NCI-H1694 (cell line): ENCODE results near the gene FAM78A.

ENCODE experiments used
- DNase-seq: peaks from one replicate; lab custom pipeline; 2025; lab: John Stamatoyannopoulos, UW

The FAM78A gene

DNA sequence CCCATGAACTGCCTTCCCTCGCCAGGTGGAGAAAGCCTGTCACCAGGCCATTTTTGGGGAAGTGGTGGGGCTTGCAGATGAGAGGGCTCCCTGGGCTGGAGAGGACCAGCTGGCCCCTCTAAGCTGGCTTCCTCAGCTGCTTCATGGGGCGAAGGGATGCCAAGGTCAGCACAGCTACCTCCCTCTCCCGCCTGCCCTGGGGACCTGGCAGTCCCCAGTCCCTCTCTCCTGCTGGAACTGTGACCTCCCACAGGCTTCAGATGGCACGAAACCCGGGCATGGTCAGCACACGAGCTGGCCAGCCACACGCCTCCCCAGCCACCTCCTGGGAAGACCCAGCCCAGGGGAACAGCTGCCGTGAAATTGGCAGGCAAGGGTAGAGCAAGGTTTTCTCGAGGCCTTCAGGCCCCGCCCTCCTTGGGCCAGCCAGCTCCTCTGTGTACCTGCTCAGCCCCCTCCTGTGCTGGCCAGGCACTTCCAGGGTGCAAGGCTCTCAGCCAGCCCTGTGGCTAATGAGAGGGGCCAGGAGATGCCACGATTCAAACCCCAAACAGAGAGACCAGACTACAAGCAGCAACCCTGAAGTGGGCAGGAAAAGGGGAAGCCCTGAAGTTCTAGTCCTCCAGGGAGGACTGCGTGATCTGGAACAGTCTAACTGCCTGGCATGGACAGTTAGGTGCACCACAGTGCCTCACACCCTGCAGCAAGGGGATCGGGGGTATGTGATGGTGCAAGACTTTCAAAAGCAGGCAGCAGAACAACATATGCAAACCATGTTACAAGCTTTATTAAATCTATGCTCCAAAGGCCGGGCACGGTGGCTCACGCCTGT lies 26.1 kb upstream of the FAM78A start:
- DNase-seq, result no peak

- DNase-seq, result no peak
These were observed 24.1 kb upstream of the FAM78A start for GRCh38 chr9:131300444-131300843.

- DNase-seq, result no peak
These were observed 23.6 kb upstream of the FAM78A start for GRCh38 chr9:131299961-131300347.

- DNase-seq, result no peak
These were observed 23.1 kb upstream of the FAM78A start for GRCh38 chr9:131299346-131299960.

DNA sequence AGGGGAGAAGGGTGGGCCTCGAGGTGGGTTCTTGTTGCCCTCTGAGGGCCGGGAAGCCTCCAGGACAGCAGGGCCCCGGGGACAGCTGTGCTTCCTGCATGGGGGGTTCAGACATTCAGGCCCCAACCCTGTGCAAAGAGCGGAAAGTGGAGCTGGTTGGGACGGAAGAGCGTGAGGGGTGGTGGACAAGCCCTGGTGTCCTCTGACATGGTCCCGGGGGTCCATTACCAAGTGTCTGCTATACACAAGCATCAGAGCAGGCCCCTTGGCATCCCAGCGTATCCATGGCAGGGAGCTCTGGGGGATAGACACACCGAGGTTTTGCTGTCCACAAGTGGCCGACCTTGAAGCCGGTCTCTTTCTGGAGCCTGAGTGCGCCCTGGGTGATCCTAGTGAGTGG lies 22.5 kb upstream of the FAM78A start:
- DNase-seq, result no peak

DNA sequence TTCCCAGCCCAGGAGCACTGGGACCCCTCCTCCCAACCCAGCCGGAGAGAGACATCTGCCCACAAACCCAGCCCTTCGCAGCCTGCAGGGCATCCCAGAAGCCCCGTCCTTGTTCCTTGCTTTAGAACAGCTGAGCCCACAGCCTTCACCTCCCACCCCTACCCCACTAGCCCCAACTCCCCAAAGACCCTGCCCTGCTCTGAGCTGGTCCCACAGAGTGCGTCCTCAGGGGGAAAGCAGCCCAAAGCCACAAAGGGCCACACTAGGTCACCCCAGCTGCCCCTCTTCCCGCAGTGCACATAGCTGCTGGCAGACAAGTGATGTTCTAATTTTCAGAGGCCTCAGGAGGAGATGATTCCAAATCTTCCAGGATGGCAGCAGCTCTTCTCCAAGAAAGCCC lies 22.0 kb upstream of the FAM78A start:
- DNase-seq, result no peak

GRCh38 chr9:131297903-131298302 lies 21.6 kb upstream of the FAM78A start:
- DNase-seq, result no peak

GRCh38 chr9:131296906-131297500 lies 20.7 kb upstream of the FAM78A start:
- no peak for DNase-seq

DNA sequence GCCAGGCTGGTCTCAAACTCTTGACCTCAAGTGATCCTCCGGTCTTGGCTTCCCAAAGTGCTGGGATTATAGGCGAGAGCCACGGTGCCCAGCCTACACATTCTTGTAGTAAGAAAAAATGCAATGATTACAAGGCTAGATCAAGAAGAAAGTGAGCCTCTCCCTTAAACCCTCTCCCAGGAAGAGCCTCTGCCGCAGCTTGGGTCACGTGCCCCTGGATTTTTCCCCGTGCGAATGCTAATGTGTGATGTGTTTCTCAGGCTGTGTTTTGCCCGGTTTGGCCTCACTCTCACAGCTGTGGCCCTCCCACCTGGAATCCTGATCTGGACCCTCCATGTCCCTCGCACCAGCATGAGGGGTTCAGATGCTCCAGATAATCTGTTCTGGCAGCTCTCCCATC lies 20.1 kb upstream of the FAM78A start:
- no peak for DNase-seq

GRCh38 chr9:131292937-131293336 lies 16.6 kb upstream of the FAM78A start:
- no peak for DNase-seq

DNA sequence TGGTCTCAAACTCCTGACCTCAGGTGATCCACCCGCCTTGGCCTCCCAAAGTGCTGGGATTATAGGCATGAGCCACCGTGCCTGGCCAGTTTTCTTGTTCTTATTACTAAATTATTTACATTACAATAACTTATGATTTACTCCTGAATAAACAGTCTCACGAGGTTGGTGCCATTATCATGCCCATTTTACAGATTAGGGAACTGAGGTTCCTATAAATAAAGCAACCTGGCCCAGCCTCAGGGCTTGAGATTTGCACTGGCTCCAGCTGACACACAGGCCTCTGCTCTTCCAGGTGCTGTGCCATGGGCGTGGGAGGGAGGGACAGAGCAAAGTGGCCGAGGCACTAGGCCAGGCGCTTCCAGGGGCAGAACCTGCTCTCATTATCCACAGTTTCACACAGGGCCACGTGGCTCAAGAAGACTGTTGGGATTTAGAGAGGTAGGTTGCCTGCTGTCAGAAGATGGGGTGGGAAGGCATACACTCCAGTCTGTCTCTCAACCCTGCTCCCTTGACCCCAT lies 15.5 kb upstream of the FAM78A start:
- no peak for DNase-seq

DNA sequence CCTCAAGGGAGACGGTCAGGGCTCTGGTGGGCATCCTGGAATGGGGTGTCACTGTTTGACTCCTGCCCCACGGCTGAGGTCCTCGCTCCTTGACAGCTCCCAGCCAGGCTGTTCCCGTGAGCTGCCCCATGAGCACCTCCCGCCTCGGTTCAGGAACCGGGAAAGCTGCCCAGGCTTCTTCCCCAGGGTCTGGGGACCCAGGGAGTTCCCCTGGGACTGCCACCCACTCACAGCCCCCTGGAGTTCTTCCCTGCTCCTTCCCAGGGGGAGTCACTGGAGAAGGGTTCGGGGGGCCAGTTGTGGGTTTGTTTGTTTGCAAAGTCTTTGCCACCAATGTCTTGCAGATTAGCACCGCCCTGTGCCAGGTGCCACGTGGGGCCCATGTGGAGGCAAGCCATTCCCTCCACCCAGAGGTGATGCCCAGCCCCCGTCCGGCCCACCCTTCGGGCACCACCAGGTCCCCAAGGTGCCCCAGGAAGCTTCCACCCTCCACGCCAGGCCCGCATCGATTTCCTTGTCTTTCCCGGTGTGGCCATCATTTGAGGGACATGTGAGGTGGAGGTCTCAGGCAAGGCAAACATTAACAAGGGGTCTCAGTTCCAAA lies 14.6 kb upstream of the FAM78A start:
- no peak for DNase-seq

DNA sequence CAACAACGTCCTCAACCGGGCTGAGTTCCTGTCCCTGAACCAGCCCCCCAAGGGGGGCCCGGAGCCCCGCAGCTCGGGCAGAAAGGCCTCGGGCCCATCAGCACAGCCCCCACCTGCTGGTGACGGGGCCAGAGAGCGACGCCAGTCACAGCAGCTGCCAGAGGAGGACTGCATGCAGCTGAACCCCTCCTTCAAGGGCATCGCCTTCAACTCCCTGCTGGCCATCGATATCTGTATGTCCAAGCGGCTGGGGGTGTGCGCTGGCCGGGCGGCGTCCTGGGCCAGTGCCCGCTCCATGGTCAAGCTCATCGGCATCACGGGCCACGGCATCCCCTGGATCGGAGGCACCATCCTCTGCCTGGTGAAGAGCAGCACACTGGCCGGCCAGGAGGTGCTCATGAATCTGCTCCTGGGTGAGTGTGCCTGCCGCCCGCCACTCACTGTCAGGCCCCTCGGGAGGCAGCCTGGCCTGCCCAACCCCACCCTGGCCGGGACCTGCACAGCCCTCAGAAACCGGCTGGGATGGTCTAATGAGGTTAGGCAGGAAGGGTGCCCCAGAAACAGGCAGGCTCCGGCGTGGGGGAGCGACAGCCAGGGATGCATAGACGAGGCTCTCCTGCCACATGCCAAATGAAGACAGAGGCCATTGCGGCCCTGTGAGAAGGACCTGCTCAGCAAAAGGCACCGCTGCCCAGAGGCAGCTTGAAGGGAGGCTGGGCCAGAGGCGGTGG lies 13.9 kb upstream of the FAM78A start:
- DNase-seq, result no peak

DNA sequence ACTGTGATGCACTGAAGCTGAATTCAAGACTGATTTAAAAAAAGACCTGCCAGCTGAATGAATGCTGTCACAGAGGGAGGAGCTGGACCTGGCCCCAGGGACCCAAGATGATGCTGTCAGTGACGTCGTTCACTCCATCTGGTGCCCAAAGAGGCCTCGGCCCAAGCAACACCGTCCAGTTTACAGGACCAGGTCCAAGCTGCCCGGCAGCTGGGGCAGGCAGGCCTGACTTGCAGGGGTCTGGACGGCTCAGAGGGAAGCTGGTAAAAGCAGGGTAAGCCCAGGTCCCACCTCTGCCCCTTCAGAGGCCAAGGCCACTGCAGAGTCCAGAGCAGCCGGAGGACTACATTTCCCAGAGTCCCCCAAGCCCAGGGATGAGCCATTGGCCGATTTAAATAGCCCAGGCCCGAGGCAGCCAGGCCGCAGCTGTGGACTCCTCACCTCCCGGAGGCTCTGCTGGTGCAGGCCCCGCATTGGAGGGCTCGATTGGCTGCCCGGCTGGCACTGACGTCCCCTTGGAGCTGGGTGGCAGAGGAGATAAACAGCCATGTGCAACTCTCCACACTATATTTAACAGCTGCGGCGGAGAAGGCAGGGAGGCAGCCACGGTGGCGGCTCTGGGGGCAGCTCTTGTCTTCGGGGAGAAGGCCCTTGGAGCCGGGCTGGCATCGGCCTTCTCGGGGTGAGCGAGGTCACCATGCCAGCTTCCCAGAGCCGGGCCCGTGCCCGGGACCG lies 13.2 kb upstream of the FAM78A start, which contains the start of gene PLPP7:
Gene PLPP7 (plus strand): TSS at position 423 of the 735 bp plus-strand sequence. CDS start 275 bp downstream, at position 698.
- DNase-seq, result peak; percentile 51

DNA sequence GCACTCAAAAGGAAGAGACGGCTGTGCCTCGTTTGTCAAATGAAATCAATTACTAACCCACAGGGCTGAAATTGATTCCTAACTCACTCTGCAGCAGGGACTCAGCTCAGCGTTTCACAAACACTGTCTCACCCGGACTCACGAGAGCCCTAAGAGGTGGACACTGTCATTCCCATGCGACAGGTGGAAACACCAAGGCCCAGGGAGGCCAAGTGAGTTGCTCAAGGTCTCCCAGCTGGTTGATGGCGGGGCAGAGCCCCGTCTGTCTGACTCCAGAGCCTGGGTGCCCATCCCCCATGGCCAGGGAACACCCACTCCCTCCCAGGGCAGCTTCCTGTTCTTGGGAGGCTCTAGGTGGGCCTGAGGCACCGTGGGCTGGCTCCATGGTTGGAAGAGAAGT lies 11.9 kb upstream of the FAM78A start:
- DNase-seq, result no peak

DNA sequence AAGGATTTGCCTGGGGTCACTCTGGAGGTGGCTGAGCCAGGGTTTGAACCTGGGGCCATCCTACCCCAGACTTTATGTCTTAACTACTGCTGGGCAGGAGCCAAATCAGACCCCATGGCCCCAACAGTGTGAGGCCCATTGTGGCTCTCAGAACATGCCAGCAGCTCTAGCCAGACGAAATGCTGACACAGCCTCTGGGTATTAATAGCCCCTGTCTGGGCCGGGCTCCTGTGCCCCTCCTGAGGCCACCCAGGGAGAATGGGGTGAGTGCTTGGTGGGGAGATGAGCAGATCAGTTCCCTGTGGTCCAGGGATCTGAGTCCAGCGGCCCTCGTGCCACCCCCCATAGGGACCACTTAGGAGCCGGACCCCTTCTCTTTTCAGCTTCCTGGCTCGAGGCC lies 11.0 kb upstream of the FAM78A start:
- no peak for DNase-seq

GRCh38 chr9:131284856-131285255 lies 8.5 kb upstream of the FAM78A start:
- no peak for DNase-seq

DNA sequence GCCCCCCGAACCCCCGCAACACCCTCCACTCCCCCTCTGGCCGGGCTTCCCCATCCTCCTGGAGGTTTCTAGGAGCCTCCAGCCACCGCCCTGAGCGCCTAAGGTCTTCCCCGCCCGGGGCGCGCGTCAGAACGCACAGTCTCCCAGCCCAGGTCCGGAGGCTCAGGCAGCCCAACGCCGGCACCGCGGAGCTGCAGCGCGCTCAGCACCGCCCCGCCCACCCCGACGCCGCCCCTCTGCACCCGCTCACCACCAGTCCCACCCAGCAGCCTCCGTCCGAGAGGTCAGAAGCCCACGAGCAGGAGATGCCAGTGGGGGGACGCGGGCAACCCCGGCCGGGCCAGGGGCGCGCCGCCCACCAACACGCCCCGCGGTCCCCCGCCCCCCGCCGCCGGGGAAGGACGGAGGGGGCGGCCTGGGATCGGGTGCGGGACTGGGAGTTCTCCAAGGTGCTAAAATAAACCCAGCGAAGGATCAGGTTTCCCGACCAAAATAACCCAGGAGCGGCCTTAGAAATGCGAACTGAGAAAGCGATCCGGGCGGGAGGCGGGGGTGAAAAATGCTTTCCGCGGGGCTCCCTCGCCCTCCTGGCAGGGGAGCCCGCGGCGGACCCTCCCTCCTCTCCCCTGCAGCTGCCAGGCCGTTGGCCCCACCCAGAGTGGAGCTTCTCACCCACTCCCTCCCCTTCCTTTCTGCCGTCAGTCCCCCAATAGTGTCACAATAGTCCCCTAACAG lies 6.5 kb upstream of the FAM78A start:
- no peak for DNase-seq

DNA sequence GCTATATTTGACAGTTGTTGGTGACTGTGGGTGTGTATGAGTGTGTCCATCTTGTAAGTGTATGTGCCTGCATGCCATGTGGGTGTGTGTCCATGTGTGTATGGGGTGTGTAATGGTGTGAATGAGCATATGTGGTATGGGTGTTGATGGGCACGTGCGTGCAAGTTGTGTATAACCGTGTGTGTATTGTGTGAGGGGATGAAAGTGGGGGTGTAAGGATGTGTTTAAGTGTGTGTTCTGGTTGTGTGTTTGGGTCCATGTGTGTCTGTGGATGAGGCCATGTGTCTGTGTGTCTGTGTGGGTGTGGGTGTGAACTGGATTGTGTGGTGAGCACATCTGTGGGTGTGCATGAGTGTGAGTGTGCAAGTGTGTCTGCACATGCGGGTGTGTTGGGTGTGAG lies 5.9 kb upstream of the FAM78A start:
- DNase-seq, result no peak
